Uterus (tissue), 2 donors: Measurements from ENCODE around the gene SPEG.

Experiments used
- CTCF ChIP-seq, 4 experiments: fragments of 200-600 bp in 2 of 4; fragments of 450-650 bp in 2 of 4; sonication (generic) in 2 of 4; IDR thresholded peaks; one replicate each; pipeline ENCODE4 v1.5.1; 2016 to 2019; ENCODE audit warnings: antibody characterized with exemption in 4 of 4, mild to moderate bottlenecking in 2 of 4, moderate library complexity in 1 of 4
- POLR2A ChIP-seq, 2 donors: fragments of 450-650 bp; IDR thresholded peaks; one replicate each; pipeline ENCODE4 v1.6.1; 2016; ENCODE audit warnings: antibody characterized with exemption in 2 of 2, mild to moderate bottlenecking in 1 of 2, moderate library complexity in 1 of 2

- TF ChIP-seq CTCF (IDR thresholded peaks at IDR 0.05) (no peak), POLR2A (IDR thresholded peaks at IDR 0.05) (no peak)
Observed at GRCh38 chr2:219438453-219438852, 3.8 kb downstream of the SPEG start.
